IMR-90 (cell line): ENCODE data around the gene HTR2A. TPM values are rescaled to one million over a fixed set of nuclear protein-coding genes. Genes with fewer than 3 reads are reported as not detected.

Source experiments
- ATAC-seq: fragments of 200-7000 bp; cut with Tn5 transposase; 2 replicates; pipeline ENCODE4 v1.9.1; 2020; ENCODE audit warnings: low read depth, mild to moderate bottlenecking, moderate library complexity
- BruUV-seq: library from RNA; stranded (reverse); fragments of 400-500 nt; replicated peaks from 2 replicates; lab custom pipeline; 2021; lab: Mats Ljungman, UMichigan
- CTCF ChIA-PET: fragments of 300-600 bp; formaldehyde crosslinking; extraction: SDS; loops from one replicate; lab custom pipeline; 2021; ENCODE audit warnings: antibody characterized with exemption; lab: Yijun Ruan, JAX
- POLR2A ChIA-PET: fragments of 300-600 bp; sonication (Branson Sonifier 250); formaldehyde crosslinking; loops from one replicate; lab custom pipeline; 2022; ENCODE audit warnings: antibody characterized with exemption; ENCODE audit not compliant: unreplicated experiment; lab: Charles Lee
- DNase-seq: peaks from one replicate; pipeline ENCODE4 v3.0.0; 2013
- H2AFZ ChIP-seq: replicated peaks from 2 replicates; pipeline ENCODE3; 2013; ENCODE audit warnings: low read length, mild to moderate bottlenecking; ENCODE audit not compliant: poor library complexity
- H2AK5ac ChIP-seq: 2 replicates; pipeline ENCODE4 v1.6.1; 2013; ENCODE audit warnings: low read depth, low read length, inconsistent platforms
- H2AK9ac ChIP-seq: replicated peaks from 2 replicates; pipeline ENCODE3; 2013; ENCODE audit warnings: mild to moderate bottlenecking, low read depth, low read length, moderate library complexity; ENCODE audit not compliant: poor library complexity
- H2BK120ac ChIP-seq: 2 replicates; pipeline ENCODE4 v1.6.1; 2013; ENCODE audit warnings: low read depth, low read length, inconsistent platforms
- H2BK15ac ChIP-seq: 3 replicates; pipeline ENCODE4 v1.6.1; 2013; ENCODE audit warnings: low read depth, low read length, inconsistent platforms
- H2BK20ac ChIP-seq: 2 replicates; pipeline ENCODE4 v1.6.1; 2013; ENCODE audit warnings: low read depth, mild to moderate bottlenecking, inconsistent platforms, low read length, moderate library complexity
- H2BK5ac ChIP-seq: 2 replicates; pipeline ENCODE4 v1.6.1; 2013; ENCODE audit warnings: mild to moderate bottlenecking, low read depth, low read length, inconsistent platforms; ENCODE audit not compliant: poor library complexity, severe bottlenecking
- H3K14ac ChIP-seq: replicated peaks from 2 replicates; pipeline ENCODE4 v1.6.1; 2013; ENCODE audit warnings: low read depth, low read length, inconsistent platforms
- H3K18ac ChIP-seq: 2 replicates; pipeline ENCODE4 v1.6.1; 2013; ENCODE audit warnings: low read depth, low read length, control low read depth
- H3K23ac ChIP-seq: 2 replicates; pipeline ENCODE4 v1.6.1; 2013; ENCODE audit warnings: low read depth, low read length, inconsistent platforms
- H3K27ac ChIP-seq: 2 replicates; pipeline ENCODE4 v1.5.1; 2013; ENCODE audit warnings: mild to moderate bottlenecking, control low read depth, low read length; ENCODE audit not compliant: insufficient read depth
- H3K27me3 ChIP-seq: 2 replicates; pipeline ENCODE4 v1.6.1; 2013; ENCODE audit warnings: low read length; ENCODE audit not compliant: control insufficient read depth, insufficient read depth
- H3K36me3 ChIP-seq: 2 replicates; pipeline ENCODE4 v1.6.1; 2013; ENCODE audit warnings: low read length, mixed read lengths; ENCODE audit not compliant: control insufficient read depth, insufficient read depth
- H3K4ac ChIP-seq: 2 replicates; pipeline ENCODE4 v1.6.1; 2013; ENCODE audit warnings: low read depth, low read length, inconsistent platforms
- H3K4me1 ChIP-seq: 2 replicates; pipeline ENCODE4 v1.6.1; 2013; ENCODE audit warnings: low read length, mixed read lengths; ENCODE audit not compliant: control insufficient read depth, insufficient read depth
- H3K4me2 ChIP-seq: 2 replicates; pipeline ENCODE4 v1.6.1; 2013; ENCODE audit warnings: low read depth, mild to moderate bottlenecking, control low read depth, low read length, moderate library complexity
- H3K4me3 ChIP-seq: 2 replicates; pipeline ENCODE4 v1.5.1; 2013; ENCODE audit warnings: low read depth, mild to moderate bottlenecking, control low read depth, low read length, moderate library complexity; ENCODE audit not compliant: insufficient read depth
- H3K56ac ChIP-seq: 2 replicates; pipeline ENCODE4 v1.6.1; 2013; ENCODE audit warnings: low read length, inconsistent platforms; ENCODE audit not compliant: insufficient read depth; ENCODE audit errors: extremely low read depth
- H3K79me1 ChIP-seq, 2 experiments: 2 replicates each; pipeline ENCODE4 v1.6.1; 2013; ENCODE audit warnings: low read length in 2 of 2, inconsistent platforms in 1 of 2, low read depth in 1 of 2
- H3K9ac ChIP-seq: 2 replicates; pipeline ENCODE4 v1.6.1; 2013; ENCODE audit warnings: low read depth, low read length, control low read depth
- H3K9me1 ChIP-seq: 2 replicates; pipeline ENCODE4 v1.6.1; 2013; ENCODE audit warnings: low read length, inconsistent platforms; ENCODE audit not compliant: insufficient read depth
- H3K9me3 ChIP-seq: 2 replicates; pipeline ENCODE4 v1.6.1; 2013; ENCODE audit warnings: low read length; ENCODE audit not compliant: control insufficient read depth, insufficient read depth
- H4K20me1 ChIP-seq: 2 replicates; pipeline ENCODE4 v1.6.1; 2013; ENCODE audit warnings: low read length, inconsistent platforms; ENCODE audit not compliant: insufficient read depth
- H4K5ac ChIP-seq: 2 replicates; pipeline ENCODE4 v1.6.1; 2013; ENCODE audit warnings: mild to moderate bottlenecking, low read depth, low read length, control low read depth
- H4K8ac ChIP-seq, 2 experiments: 2 replicates each; pipeline ENCODE4 v1.6.1; 2013; ENCODE audit warnings: low read depth in 2 of 2, low read length in 2 of 2, control low read depth in 1 of 2, inconsistent platforms in 1 of 2
- H4K91ac ChIP-seq: 2 replicates; pipeline ENCODE4 v1.6.1; 2013; ENCODE audit warnings: low read depth, low read length, inconsistent platforms; ENCODE audit not compliant: insufficient read depth
- CHD1 ChIP-seq: IDR thresholded peaks from 2 replicates; pipeline ENCODE4 v1.6.1; 2012; ENCODE audit warnings: low read depth, low read length, improper control_type of control experiment
- NFE2L2 ChIP-seq: fragments of 150-350 bp; IDR thresholded peaks from 2 replicates; pipeline ENCODE4 v1.6.1; 2016; ENCODE audit warnings: low read depth, mild to moderate bottlenecking, low read length
- RAD21 ChIP-seq: IDR thresholded peaks from 2 replicates; pipeline ENCODE4 v1.6.1; 2012; ENCODE audit warnings: low read length, improper control_type of control experiment
- USF2 ChIP-seq: fragments of 150-350 bp; IDR thresholded peaks from 2 replicates; pipeline ENCODE4 v1.6.1; 2017; ENCODE audit warnings: mild to moderate bottlenecking, antibody characterized with exemption, low read length, low read depth
- WGBS, 2 experiments: methylation state at CpG; one replicate each; pipeline versions ENCODE4 v1.1.5 to v1.1.7; 2013; ENCODE audit warnings: missing lambda C conversion rate in 2 of 2; ENCODE audit not compliant: insufficient read length in 1 of 2; ENCODE audit errors: extremely low coverage in 2 of 2; 5-methylcytosine and 5-hydroxymethylcytosine counted together
- dilution Hi-C: fragments of 300-500 bp; cut with HindIII; formaldehyde crosslinking; loops from one replicate; pipeline ENCODE4 v1.14.3; 2018; ENCODE audit warnings: low sequenced_read_pairs; ENCODE audit not compliant: unreplicated experiment
- in situ Hi-C: fragments of 300-500 bp; cut with MboI; formaldehyde crosslinking; loops from 3 replicates; pipeline ENCODE4 v1.14.3; 2019; ENCODE audit warnings: low sequenced_read_pairs, inconsistent platforms, mixed read lengths
- intact Hi-C: fragments of 100-400 bp; cut with micrococcal nuclease; formaldehyde crosslinking; loops from 2 replicates; pipeline ENCODE4 v1.10.0; 2022
- polyA plus RNA-seq, 3 experiments: library from polyadenylated mRNA; depleted of rRNA; stranded (reverse); fragments of >200 nt; gene quantifications; 2 replicates each; pipeline ENCODE4 v1.2.3, GENCODE V29; 2012; ENCODE audit warnings: low replicate concordance in 1 of 3
- total RNA-seq: library from RNA; depleted of rRNA; stranded (reverse); fragments of >200 nt; gene quantifications from 2 replicates; pipeline ENCODE4 v1.2.3, GENCODE V29; 2012

HTR2A gene
- total and polyA plus RNA-seq, 2 of the 4 experiments (the other 2 are of a cell fraction) = 0.02 TPM; not detected in 1

- H3K4me2 ChIP-seq = no peak overlapping the region
- no peaks in the 10 kb centered on the region for H3K9me1 ChIP-seq
- H3K18ac ChIP-seq = no peak overlapping the region
- no peak overlapping the region for H2BK5ac ChIP-seq
- no peak overlapping the region for H2AK5ac ChIP-seq
- intact Hi-C loops = no loop called here
- no peak overlapping the region for H3K14ac ChIP-seq
- H2AFZ ChIP-seq = no peak overlapping the region
- peaks cover 8% of the 10 kb centered on the region; the same call in 1 of the 2 replicates for H3K27me3 ChIP-seq
- no peak overlapping the region for H3K4ac ChIP-seq
- DNase-seq (no peak), ATAC-seq (no peak)
- H3K36me3 ChIP-seq = no peaks in the 10 kb centered on the region
- BruUV-seq = no TSS peak
- no peaks in the 10 kb centered on the region for H3K9me3 ChIP-seq
- no peak for TF ChIP-seq RAD21
- no peak for TF ChIP-seq CHD1
- no peak for TF ChIP-seq USF2
- TF ChIP-seq NFE2L2 = no peak
- no peak overlapping the region for H2BK20ac ChIP-seq
- H3K4me1 ChIP-seq = no peaks in the 10 kb centered on the region
- H2BK120ac ChIP-seq = no peak overlapping the region
- no peak overlapping the region for H3K27ac ChIP-seq
- H2AK9ac ChIP-seq = no peak overlapping the region
- no peak overlapping the region for H2BK15ac ChIP-seq
- H3K23ac ChIP-seq = no peak overlapping the region
- no CpG with 5 or more reads among the region's 2 CpGs for WGBS, 2 experiments
- no peaks in the 10 kb centered on the region for H4K20me1 ChIP-seq
- in situ Hi-C loops = no loop called here
- no peak overlapping the region for H4K8ac ChIP-seq
- CTCF ChIA-PET = no interaction called here
- H3K79me1 ChIP-seq = no peaks in the 10 kb centered on the region
- no peak overlapping the region for H3K9ac ChIP-seq
- H4K5ac ChIP-seq = no peak overlapping the region
- POLR2A ChIA-PET = no interaction called here
- H4K91ac ChIP-seq = no peak overlapping the region
- H3K56ac ChIP-seq = no peak overlapping the region
- H3K4me3 ChIP-seq = no peak overlapping the region
- dilution Hi-C loops = no loop called here
Observed at GRCh38 chr13:46871557-46871956, 25.3 kb downstream of the HTR2A start.
